ENCODE results near the gene NTRK3. TPM values are rescaled to one million over a fixed set of nuclear protein-coding genes. Genes with fewer than 3 reads are reported as not detected.

Gene NTRK3
- polyA plus RNA-seq, 1 donor from 2014 or later, result 42.7 TPM

DNA sequence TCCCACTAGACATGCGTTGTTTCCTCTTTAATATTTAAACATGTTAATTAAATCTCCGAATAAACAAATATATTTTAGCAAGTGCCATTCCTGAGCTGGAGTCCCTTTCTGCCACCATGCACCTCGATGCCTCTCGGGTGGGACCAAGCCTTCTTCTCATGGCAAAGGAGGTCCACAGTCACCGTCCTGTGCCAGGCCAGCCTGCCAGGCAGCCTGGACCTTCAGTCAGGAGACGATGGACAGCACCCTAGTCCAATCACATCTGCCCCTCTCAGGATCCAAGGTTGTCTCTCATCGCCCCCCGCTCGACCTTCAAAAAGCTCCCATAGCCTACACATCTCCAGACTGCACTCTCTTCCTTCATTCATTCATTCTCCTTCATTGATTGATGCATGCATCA is 22.6 kb downstream of the NTRK3 start:
- Histone ChIP-seq H3K9me3 (ENCODE audit: low read length) (no peaks in the 10 kb centered on the region), H3F3A (ENCODE audit: insufficient read depth, low read length, poor library complexity, severe bottlenecking) (no peaks in the 10 kb centered on the region), H3K79me2 (replicated peaks; ENCODE audit: insufficient read depth, low read length) (peaks cover 12% of the 10 kb centered on the region), H4K20me1 (ENCODE audit: insufficient read depth) (no peaks in the 10 kb centered on the region), H2AFZ (ENCODE audit: low read depth, low read length) (no peak overlapping the region), H3K9ac (ENCODE audit: low read length) (no peak overlapping the region), H3K27ac (ENCODE audit: low read length) (no peak overlapping the region), H3K4me2 (ENCODE audit: low read length) (no peak overlapping the region), H3K36me3 (ENCODE audit: insufficient read depth, low read length) (no peaks in the 10 kb centered on the region), H3K9me2 (ENCODE audit: insufficient read depth, low read length) (no peaks in the 10 kb centered on the region), H3K4me3 (ENCODE audit: low read length) (no peak overlapping the region), H3K27me3 (ENCODE audit: insufficient read depth, low read depth, low read length) (no peaks in the 10 kb centered on the region)
- TF ChIP-seq MXI1 (conservative IDR thresholded peaks at IDR 0.05; ENCODE audit: poor library complexity, severe bottlenecking) (no peak), TAF1 (IDR thresholded peaks at IDR 0.05; ENCODE audit: low read depth) (no peak), EZH2 (IDR thresholded peaks at IDR 0.05; ENCODE audit: borderline replicate concordance, insufficient read depth, low read length, poor library complexity, severe bottlenecking) (no peak), POLR2AphosphoS5 (IDR thresholded peaks at IDR 0.05) (no peak), SMC3 (conservative IDR thresholded peaks at IDR 0.05; ENCODE audit: poor library complexity) (no peak), RAD21 (conservative IDR thresholded peaks at IDR 0.05) (no peak), CTCF (IDR thresholded peaks at IDR 0.05; ENCODE audit: poor library complexity, severe bottlenecking) (no peak), EP300 (conservative IDR thresholded peaks at IDR 0.05; ENCODE audit: poor library complexity, severe bottlenecking) (no peak)
- TF ChIP-seq, protein P1, sequence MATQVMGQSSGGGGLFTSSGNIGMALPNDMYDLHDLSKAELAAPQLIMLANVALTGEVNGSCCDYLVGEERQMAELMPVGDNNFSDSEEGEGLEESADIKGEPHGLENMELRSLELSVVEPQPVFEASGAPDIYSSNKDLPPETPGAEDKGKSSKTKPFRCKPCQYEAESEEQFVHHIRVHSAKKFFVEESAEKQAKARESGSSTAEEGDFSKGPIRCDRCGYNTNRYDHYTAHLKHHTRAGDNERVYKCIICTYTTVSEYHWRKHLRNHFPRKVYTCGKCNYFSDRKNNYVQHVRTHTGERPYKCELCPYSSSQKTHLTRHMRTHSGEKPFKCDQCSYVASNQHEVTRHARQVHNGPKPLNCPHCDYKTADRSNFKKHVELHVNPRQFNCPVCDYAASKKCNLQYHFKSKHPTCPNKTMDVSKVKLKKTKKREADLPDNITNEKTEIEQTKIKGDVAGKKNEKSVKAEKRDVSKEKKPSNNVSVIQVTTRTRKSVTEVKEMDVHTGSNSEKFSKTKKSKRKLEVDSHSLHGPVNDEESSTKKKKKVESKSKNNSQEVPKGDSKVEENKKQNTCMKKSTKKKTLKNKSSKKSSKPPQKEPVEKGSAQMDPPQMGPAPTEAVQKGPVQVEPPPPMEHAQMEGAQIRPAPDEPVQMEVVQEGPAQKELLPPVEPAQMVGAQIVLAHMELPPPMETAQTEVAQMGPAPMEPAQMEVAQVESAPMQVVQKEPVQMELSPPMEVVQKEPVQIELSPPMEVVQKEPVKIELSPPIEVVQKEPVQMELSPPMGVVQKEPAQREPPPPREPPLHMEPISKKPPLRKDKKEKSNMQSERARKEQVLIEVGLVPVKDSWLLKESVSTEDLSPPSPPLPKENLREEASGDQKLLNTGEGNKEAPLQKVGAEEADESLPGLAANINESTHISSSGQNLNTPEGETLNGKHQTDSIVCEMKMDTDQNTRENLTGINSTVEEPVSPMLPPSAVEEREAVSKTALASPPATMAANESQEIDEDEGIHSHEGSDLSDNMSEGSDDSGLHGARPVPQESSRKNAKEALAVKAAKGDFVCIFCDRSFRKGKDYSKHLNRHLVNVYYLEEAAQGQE (IDR thresholded peaks at IDR 0.05; ENCODE audit: borderline replicate concordance), result no peak

GRCh38 chr15:88232771-88233201 is 23.8 kb downstream of the NTRK3 start:
- no peaks in the 10 kb centered on the region for H3K36me3 ChIP-seq (ENCODE audit: insufficient read depth, low read length)
- peaks cover 6% of the 10 kb centered on the region for H3K79me2 ChIP-seq (replicated peaks; ENCODE audit: insufficient read depth, low read length)
- TF ChIP-seq TAF1 (IDR thresholded peaks at IDR 0.05; ENCODE audit: low read depth), result no peak
- TF ChIP-seq CTCF (IDR thresholded peaks at IDR 0.05; ENCODE audit: poor library complexity, severe bottlenecking), result no peak
- no peak for TF ChIP-seq EZH2 (IDR thresholded peaks at IDR 0.05; ENCODE audit: borderline replicate concordance, insufficient read depth, low read length, poor library complexity, severe bottlenecking)
- no peak for TF ChIP-seq RAD21 (conservative IDR thresholded peaks at IDR 0.05)
- no peak for TF ChIP-seq SMC3 (conservative IDR thresholded peaks at IDR 0.05; ENCODE audit: poor library complexity)
- no peak for TF ChIP-seq POLR2AphosphoS5 (IDR thresholded peaks at IDR 0.05)
- TF ChIP-seq, protein P1 (IDR thresholded peaks at IDR 0.05; ENCODE audit: borderline replicate concordance), result no peak
- no peak for TF ChIP-seq EP300 (conservative IDR thresholded peaks at IDR 0.05; ENCODE audit: poor library complexity, severe bottlenecking)
- no peak for TF ChIP-seq MXI1 (conservative IDR thresholded peaks at IDR 0.05; ENCODE audit: poor library complexity, severe bottlenecking)
- H3K27me3 ChIP-seq (ENCODE audit: insufficient read depth, low read depth, low read length), result no peaks in the 10 kb centered on the region
- no peaks in the 10 kb centered on the region for H3K9me3 ChIP-seq (ENCODE audit: low read length)
- H3K9ac ChIP-seq (ENCODE audit: low read length), result no peak overlapping the region
- no peak overlapping the region for H2AFZ ChIP-seq (ENCODE audit: low read depth, low read length)
- H3K27ac ChIP-seq (ENCODE audit: low read length), result no peak overlapping the region
- H3K4me3 ChIP-seq (ENCODE audit: low read length), result no peak overlapping the region
- no peaks in the 10 kb centered on the region for H3K9me2 ChIP-seq (ENCODE audit: insufficient read depth, low read length)
- H3F3A ChIP-seq (ENCODE audit: insufficient read depth, low read length, poor library complexity, severe bottlenecking), result no peaks in the 10 kb centered on the region
- H3K4me2 ChIP-seq (ENCODE audit: low read length), result no peak overlapping the region
- peaks cover 3% of the 10 kb centered on the region for H4K20me1 ChIP-seq (ENCODE audit: insufficient read depth)

Data from neural cell (in vitro differentiated cells).